ENCODE measurements around the gene ZNF718. TPM values are rescaled to one million over a fixed set of nuclear protein-coding genes. Genes with fewer than 3 reads are reported as not detected.

The ZNF718 gene
- total RNA-seq, 4 donors from 2014 or later: 4.9 to 9.4 (median 7.3) TPM

GRCh38 chr4:99863-100262 lies 24.4 kb upstream of the ZNF718 start:
- Histone ChIP-seq H3K27me3 (no peaks in the 10 kb centered on the region), H3K9me3 (peaks cover 69 to 74% of the 10 kb centered on the region in 2 donors), H3K4me3 (no peak overlapping the region), H3K27ac (no peak overlapping the region), H3K4me1 (no peaks in the 10 kb centered on the region), H3K36me3 (no peaks in the 10 kb centered on the region)
- TF ChIP-seq POLR2AphosphoS5 (IDR thresholded peaks at IDR 0.05) (no peak), POLR2A (IDR thresholded peaks at IDR 0.05) (no peak), CTCF (IDR thresholded peaks at IDR 0.05) (no peak), EP300 (IDR thresholded peaks at IDR 0.05; ENCODE audit: low read depth) (no peak)
- DNase-seq: no peak
- intact Hi-C loops (cut with DNase I; ENCODE audit: low total_unique reads) (no loop called here), in situ Hi-C loops (cut with MboI; ENCODE audit: low pct_ligation_motif_present in 1 of 4, low pct_unique_long_range_greater_than_20kb in 1 of 4, low sequenced_read_pairs in 3 of 4) (no loop called here)
- 84% methylated on average over 4 to 5 of the region's 5 CpGs for WGBS, 2 donors (ENCODE audit: low coverage in 1 of 2)

GRCh38 chr4:107083-107443 lies 17.2 kb upstream of the ZNF718 start:
- peaks cover 14 to 18% of the 10 kb centered on the region in 2 donors for H3K9me3 ChIP-seq
- in situ Hi-C loops (cut with MboI; ENCODE audit: low pct_ligation_motif_present in 1 of 4, low pct_unique_long_range_greater_than_20kb in 1 of 4, low sequenced_read_pairs in 3 of 4) (no loop called here), intact Hi-C loops (cut with DNase I; ENCODE audit: low total_unique reads) (no loop called here)
- DNase-seq: no peak
- H3K4me1 ChIP-seq: no peaks in the 10 kb centered on the region
- H3K27ac ChIP-seq: no peak overlapping the region
- WGBS, 2 donors (ENCODE audit: low coverage in 1 of 2): 48 to 52% methylated on average over 7 to 22 of the region's 33 CpGs
- peaks cover 41% of the 10 kb centered on the region for H3K27me3 ChIP-seq
- no peaks in the 10 kb centered on the region for H3K36me3 ChIP-seq
- TF ChIP-seq POLR2A (IDR thresholded peaks at IDR 0.05): no peak
- no peak for TF ChIP-seq CTCF (IDR thresholded peaks at IDR 0.05)
- no peak for TF ChIP-seq EP300 (IDR thresholded peaks at IDR 0.05; ENCODE audit: low read depth)
- no peak for TF ChIP-seq POLR2AphosphoS5 (IDR thresholded peaks at IDR 0.05)
- peak overlapping the region in 2 of 4 donors; percentile 18 to 27 for H3K4me3 ChIP-seq

- 42% methylated on average over 79 of the region's 91 CpGs; no CpG with 5 or more reads in 1 of the 2 donors for WGBS, 2 donors (ENCODE audit: low coverage in 1 of 2)
- Histone ChIP-seq H3K27ac (no peak overlapping the region), H3K9me3 (peaks cover 11% of the 10 kb centered on the region in 2 donors), H3K36me3 (no peaks in the 10 kb centered on the region), H3K4me1 (no peaks in the 10 kb centered on the region), H3K27me3 (peaks cover 41% of the 10 kb centered on the region), H3K4me3 (peak overlapping the region in 2 of 4 donors; percentile 18 to 27)
- in situ Hi-C loops (cut with MboI; ENCODE audit: low pct_ligation_motif_present in 1 of 4, low pct_unique_long_range_greater_than_20kb in 1 of 4, low sequenced_read_pairs in 3 of 4) (no loop called here), intact Hi-C loops (cut with DNase I; ENCODE audit: low total_unique reads) (no loop called here)
- DNase-seq: no peak
- no peak for TF ChIP-seq EP300 (IDR thresholded peaks at IDR 0.05; ENCODE audit: low read depth)
- no peak for TF ChIP-seq CTCF (IDR thresholded peaks at IDR 0.05)
- no peak for TF ChIP-seq POLR2AphosphoS5 (IDR thresholded peaks at IDR 0.05)
- no peak for TF ChIP-seq POLR2A (IDR thresholded peaks at IDR 0.05)
Measured at GRCh38 chr4:107444-108429, 16.6 kb upstream of the ZNF718 start.

- no peak overlapping the region for H3K27ac ChIP-seq
- 43 to 90% methylated on average over 1 of the region's 1 CpG for WGBS, 2 donors (ENCODE audit: low coverage in 1 of 2)
- H3K4me3 ChIP-seq: no peak overlapping the region
- peaks cover 27% of the 10 kb centered on the region for H3K27me3 ChIP-seq
- DNase-seq: no peak
- in situ Hi-C loops (cut with MboI; ENCODE audit: low pct_ligation_motif_present in 1 of 4, low pct_unique_long_range_greater_than_20kb in 1 of 4, low sequenced_read_pairs in 3 of 4) (no loop called here), intact Hi-C loops (cut with DNase I; ENCODE audit: low total_unique reads) (no loop called here)
- no peak for TF ChIP-seq POLR2AphosphoS5 (IDR thresholded peaks at IDR 0.05)
- TF ChIP-seq EP300 (IDR thresholded peaks at IDR 0.05; ENCODE audit: low read depth): no peak
- no peak for TF ChIP-seq POLR2A (IDR thresholded peaks at IDR 0.05)
- TF ChIP-seq CTCF (IDR thresholded peaks at IDR 0.05): no peak
- no peaks in the 10 kb centered on the region for H3K9me3 ChIP-seq
- no peaks in the 10 kb centered on the region for H3K4me1 ChIP-seq
- no peaks in the 10 kb centered on the region for H3K36me3 ChIP-seq
Measured at GRCh38 chr4:112771-113170, 11.5 kb upstream of the ZNF718 start.

All from transverse colon (tissue), 4 donors.